K562 (cell line): Measurements from ENCODE around the gene STARD6. TPM values are rescaled to one million over a fixed set of nuclear protein-coding genes. Genes with fewer than 3 reads are reported as not detected.

Experiments used
- CHCHD3 ChIP-seq: fragments of 250-450 bp; sonication (Bioruptor Pico); IDR thresholded peaks from 2 replicates; pipeline ENCODE4 v2.1.2; 2022; ENCODE audit warnings: mild to moderate bottlenecking
- MAFF ChIP-seq: IDR thresholded peaks from 2 replicates; pipeline ENCODE4 v1.6.1; 2012; ENCODE audit warnings: low read length, improper control_type of control experiment
- RBM34 ChIP-seq: fragments of 200-400 bp; formaldehyde crosslinking; IDR thresholded peaks from 2 replicates; pipeline ENCODE4 v1.6.1; 2018; ENCODE audit warnings: low read length, borderline replicate concordance; ENCODE audit not compliant: insufficient read depth
- SNIP1 ChIP-seq: fragments of 450-650 bp; IDR thresholded peaks from 2 replicates; pipeline ENCODE4 v1.7.1; 2017; ENCODE audit warnings: low read depth, mild to moderate bottlenecking
- SRSF7 ChIP-seq: fragments of 200-400 bp; formaldehyde crosslinking; optimal IDR thresholded peaks from 2 replicates; pipeline ENCODE3; 2017; ENCODE audit warnings: mild to moderate bottlenecking, low read depth, low read length
- TBL1XR1 ChIP-seq, 2 experiments: IDR thresholded peaks; 2 replicates each; pipeline ENCODE4 v1.6.1; 2012; ENCODE audit warnings: improper control_type of control experiment in 2 of 2, low read length in 2 of 2, mild to moderate bottlenecking in 1 of 2
- polyA plus RNA-seq, 8 experiments: library from polyadenylated mRNA; depleted of rRNA in 4 of 8; stranded (reverse) in 5 of 8; unstranded in 3 of 8; fragments of >200 nt; fragmentation: Nextera tagmentation in 2 of 8; fragmentation: Illumina TruSeq in 1 of 8; extraction: Ambion mirVana in 2 of 8; extraction: Trizol in 1 of 8; gene quantifications; 2 replicates each; pipeline versions ENCODE4 v1.2.1 to v1.2.3, GENCODE V29; 2011 to 2014; ENCODE audit warnings: inconsistent platforms in 1 of 8, missing spikeins in 1 of 8
- total RNA-seq, 7 experiments: library from RNA; depleted of rRNA in 6 of 7; stranded (reverse); fragments of >200 nt in 6 of 7; fragmentation: Illumina TruSeq in 2 of 7; extraction: Trizol in 2 of 7; gene quantifications; 2 replicates each; pipeline versions ENCODE4 v1.2.1 to v1.2.3, GENCODE V29; 2011 to 2021; ENCODE audit warnings: low replicate concordance in 1 of 7
- TF ChIP-seq, protein P1 (sequence below): fragments of 250-450 bp; sonication (Bioruptor Pico); IDR thresholded peaks from 2 replicates; pipeline ENCODE4 v1.8.0; 2022; ENCODE audit warnings: moderate library complexity, mild to moderate bottlenecking, inconsistent platforms
- TF ChIP-seq, protein P2 (sequence below): fragments of 150-350 bp; IDR thresholded peaks from 2 replicates; pipeline ENCODE4 v1.6.1; 2014; ENCODE audit warnings: low read depth, mild to moderate bottlenecking, low read length, borderline replicate concordance

Gene STARD6
- total and polyA plus RNA-seq, 9 of the 15 experiments (the other 6 are each of a cell fraction or from before 2014, with no cell fraction given) = 0.11 to 0.15 TPM; not detected in 7

DNA sequence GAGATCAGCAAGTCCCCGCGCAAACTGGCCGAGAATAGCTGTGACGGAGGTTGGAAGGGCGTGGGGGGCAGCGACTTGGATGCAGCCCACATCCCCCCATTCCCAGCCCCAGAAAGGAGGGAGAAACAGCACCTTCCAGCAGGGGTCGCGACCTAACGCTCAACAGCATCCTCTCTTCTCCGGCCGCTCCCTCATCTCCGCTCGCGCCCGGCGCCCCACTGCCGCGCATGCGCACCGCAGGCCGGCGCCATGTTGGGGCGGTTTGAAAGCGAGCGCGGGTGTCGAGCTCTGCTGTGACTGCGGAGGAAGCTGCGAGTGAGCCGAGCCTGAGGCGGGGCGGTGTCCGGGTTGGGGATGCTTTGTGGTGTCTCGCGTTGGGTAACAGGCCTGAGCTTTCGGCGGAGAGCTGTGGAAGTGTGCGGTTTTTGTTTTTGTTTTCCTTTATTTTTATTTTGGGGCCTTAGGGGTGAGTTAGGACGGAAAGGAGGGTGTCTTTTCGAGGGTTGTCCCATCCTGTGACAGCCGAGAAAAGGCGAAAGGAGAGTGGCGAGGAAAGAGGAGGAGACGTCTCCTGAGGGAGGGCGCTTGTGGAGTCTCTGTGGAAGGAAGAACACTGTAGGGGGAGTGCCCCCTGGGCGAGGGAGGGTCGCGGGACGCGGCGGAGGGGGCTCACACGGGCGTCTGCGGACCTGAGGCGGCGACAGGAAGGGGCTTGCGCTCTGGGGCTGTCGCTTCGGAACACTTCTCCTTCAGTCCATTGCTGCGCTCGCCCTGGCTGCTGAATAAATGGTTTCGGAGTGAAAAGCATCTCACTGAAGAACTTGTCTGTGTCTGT lies at the start of gene STARD6, which contains the start of gene C18orf54 (continued):
- TF ChIP-seq, protein P1, sequence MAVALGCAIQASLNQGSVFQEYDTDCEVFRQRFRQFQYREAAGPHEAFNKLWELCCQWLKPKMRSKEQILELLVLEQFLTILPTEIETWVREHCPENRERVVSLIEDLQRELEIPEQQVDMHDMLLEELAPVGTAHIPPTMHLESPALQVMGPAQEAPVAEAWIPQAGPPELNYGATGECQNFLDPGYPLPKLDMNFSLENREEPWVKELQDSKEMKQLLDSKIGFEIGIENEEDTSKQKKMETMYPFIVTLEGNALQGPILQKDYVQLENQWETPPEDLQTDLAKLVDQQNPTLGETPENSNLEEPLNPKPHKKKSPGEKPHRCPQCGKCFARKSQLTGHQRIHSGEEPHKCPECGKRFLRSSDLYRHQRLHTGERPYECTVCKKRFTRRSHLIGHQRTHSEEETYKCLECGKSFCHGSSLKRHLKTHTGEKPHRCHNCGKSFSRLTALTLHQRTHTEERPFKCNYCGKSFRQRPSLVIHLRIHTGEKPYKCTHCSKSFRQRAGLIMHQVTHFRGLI (CRISPR knock-in tag) = no peak
- TF ChIP-seq MAFF = no peak
- no peak for TF ChIP-seq RBM34
- no peak for TF ChIP-seq TBL1XR1 (IDR thresholded peaks at IDR 0.05; ENCODE audit: low read length in 2 of 2)
- TF ChIP-seq SRSF7 = no peak
- TF ChIP-seq SNIP1 = 0 out of 2 replicates have a peak, but pooled peaks have one; percentile 48
- no peak for TF ChIP-seq CHCHD3 (CRISPR knock-in tag)
- TF ChIP-seq, protein P2, sequence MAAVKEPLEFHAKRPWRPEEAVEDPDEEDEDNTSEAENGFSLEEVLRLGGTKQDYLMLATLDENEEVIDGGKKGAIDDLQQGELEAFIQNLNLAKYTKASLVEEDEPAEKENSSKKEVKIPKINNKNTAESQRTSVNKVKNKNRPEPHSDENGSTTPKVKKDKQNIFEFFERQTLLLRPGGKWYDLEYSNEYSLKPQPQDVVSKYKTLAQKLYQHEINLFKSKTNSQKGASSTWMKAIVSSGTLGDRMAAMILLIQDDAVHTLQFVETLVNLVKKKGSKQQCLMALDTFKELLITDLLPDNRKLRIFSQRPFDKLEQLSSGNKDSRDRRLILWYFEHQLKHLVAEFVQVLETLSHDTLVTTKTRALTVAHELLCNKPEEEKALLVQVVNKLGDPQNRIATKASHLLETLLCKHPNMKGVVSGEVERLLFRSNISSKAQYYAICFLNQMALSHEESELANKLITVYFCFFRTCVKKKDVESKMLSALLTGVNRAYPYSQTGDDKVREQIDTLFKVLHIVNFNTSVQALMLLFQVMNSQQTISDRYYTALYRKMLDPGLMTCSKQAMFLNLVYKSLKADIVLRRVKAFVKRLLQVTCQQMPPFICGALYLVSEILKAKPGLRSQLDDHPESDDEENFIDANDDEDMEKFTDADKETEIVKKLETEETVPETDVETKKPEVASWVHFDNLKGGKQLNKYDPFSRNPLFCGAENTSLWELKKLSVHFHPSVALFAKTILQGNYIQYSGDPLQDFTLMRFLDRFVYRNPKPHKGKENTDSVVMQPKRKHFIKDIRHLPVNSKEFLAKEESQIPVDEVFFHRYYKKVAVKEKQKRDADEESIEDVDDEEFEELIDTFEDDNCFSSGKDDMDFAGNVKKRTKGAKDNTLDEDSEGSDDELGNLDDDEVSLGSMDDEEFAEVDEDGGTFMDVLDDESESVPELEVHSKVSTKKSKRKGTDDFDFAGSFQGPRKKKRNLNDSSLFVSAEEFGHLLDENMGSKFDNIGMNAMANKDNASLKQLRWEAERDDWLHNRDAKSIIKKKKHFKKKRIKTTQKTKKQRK = no peak
